ENCODE data around the gene MTARC2.

MTARC2 gene

GRCh38 chr1:220754212-220754917 lies 6.2 kb downstream of the MTARC2 start:
- no peak overlapping the region for H3K27ac ChIP-seq (ENCODE audit: low read depth, low read length)
- no peaks in the 10 kb centered on the region for H3K9me3 ChIP-seq (ENCODE audit: low read length)
- H3K4me1 ChIP-seq (ENCODE audit: insufficient read depth, low read length), result peaks cover 22% of the 10 kb centered on the region
- no peak overlapping the region for H3K4me3 ChIP-seq (ENCODE audit: low read depth in 1 of 2, low read length in 2 of 2)
- H3K9ac ChIP-seq (ENCODE audit: low read length), result no peak overlapping the region
- no peaks in the 10 kb centered on the region for H3K27me3 ChIP-seq (ENCODE audit: control insufficient read depth in 1 of 2, insufficient read depth in 2 of 2, low read length in 2 of 2)
- peaks cover 24% of the 10 kb centered on the region for H3K36me3 ChIP-seq (ENCODE audit: insufficient read depth, low read length)

GRCh38 chr1:220754918-220755295 lies 6.8 kb downstream of the MTARC2 start:
- H3K27me3 ChIP-seq (ENCODE audit: control insufficient read depth in 1 of 2, insufficient read depth in 2 of 2, low read length in 2 of 2), result no peaks in the 10 kb centered on the region
- no peak overlapping the region for H3K27ac ChIP-seq (ENCODE audit: low read depth, low read length)
- H3K36me3 ChIP-seq (ENCODE audit: insufficient read depth, low read length), result peaks cover 24% of the 10 kb centered on the region

GRCh38 chr1:220755309-220755708 lies 7.2 kb downstream of the MTARC2 start:
- H3K9ac ChIP-seq (ENCODE audit: low read length), result no peak overlapping the region
- no peaks in the 10 kb centered on the region for H3K9me3 ChIP-seq (ENCODE audit: low read length)
- no peak overlapping the region for H3K4me3 ChIP-seq (ENCODE audit: low read depth in 1 of 2, low read length in 2 of 2)
- peaks cover 14% of the 10 kb centered on the region for H3K4me1 ChIP-seq (ENCODE audit: insufficient read depth, low read length)
- H3K36me3 ChIP-seq (ENCODE audit: insufficient read depth, low read length), result peaks cover 24% of the 10 kb centered on the region
- H3K27ac ChIP-seq (ENCODE audit: low read depth, low read length), result no peak overlapping the region
- no peaks in the 10 kb centered on the region for H3K27me3 ChIP-seq (ENCODE audit: control insufficient read depth in 1 of 2, insufficient read depth in 2 of 2, low read length in 2 of 2)

More at GRCh38 chr1:220754918-220755295, 6.8 kb downstream of the MTARC2 start:
- no peak overlapping the region for H3K9ac ChIP-seq (ENCODE audit: low read length)
- no peak overlapping the region for H3K4me3 ChIP-seq (ENCODE audit: low read depth in 1 of 2, low read length in 2 of 2)
- H3K9me3 ChIP-seq (ENCODE audit: low read length), result no peaks in the 10 kb centered on the region
- peaks cover 18% of the 10 kb centered on the region for H3K4me1 ChIP-seq (ENCODE audit: insufficient read depth, low read length)

- Histone ChIP-seq H3K27ac (ENCODE audit: low read depth, low read length) (no peak overlapping the region), H3K9me3 (ENCODE audit: low read length) (no peaks in the 10 kb centered on the region), H3K36me3 (ENCODE audit: insufficient read depth, low read length) (peaks cover 34% of the 10 kb centered on the region), H3K4me1 (ENCODE audit: insufficient read depth, low read length) (no peaks in the 10 kb centered on the region), H3K27me3 (ENCODE audit: control insufficient read depth in 1 of 2, insufficient read depth in 2 of 2, low read length in 2 of 2) (no peaks in the 10 kb centered on the region), H3K9ac (ENCODE audit: low read length) (no peak overlapping the region), H3K4me3 (ENCODE audit: low read depth in 1 of 2, low read length in 2 of 2) (no peak overlapping the region)
Measured at GRCh38 chr1:220757441-220757840, 9.3 kb downstream of the MTARC2 start.

- peaks cover 41% of the 10 kb centered on the region for H3K36me3 ChIP-seq (ENCODE audit: insufficient read depth, low read length)
- H3K9me3 ChIP-seq (ENCODE audit: low read length), result no peaks in the 10 kb centered on the region
- H3K9ac ChIP-seq (ENCODE audit: low read length), result no peak overlapping the region
- no peaks in the 10 kb centered on the region for H3K27me3 ChIP-seq (ENCODE audit: control insufficient read depth in 1 of 2, insufficient read depth in 2 of 2, low read length in 2 of 2)
- no peaks in the 10 kb centered on the region for H3K4me1 ChIP-seq (ENCODE audit: insufficient read depth, low read length)
- H3K4me3 ChIP-seq (ENCODE audit: low read depth in 1 of 2, low read length in 2 of 2), result no peak overlapping the region
- H3K27ac ChIP-seq (ENCODE audit: low read depth, low read length), result no peak overlapping the region
Measured at GRCh38 chr1:220759147-220759546, 11.0 kb downstream of the MTARC2 start.

- Histone ChIP-seq H3K27ac (ENCODE audit: low read depth, low read length) (no peak overlapping the region), H3K9me3 (ENCODE audit: low read length) (no peaks in the 10 kb centered on the region)
Measured at GRCh38 chr1:220761688-220762427, 13.7 kb downstream of the MTARC2 start.

GRCh38 chr1:220764757-220765156 lies 16.6 kb downstream of the MTARC2 start:
- Histone ChIP-seq H3K4me1 (ENCODE audit: insufficient read depth, low read length) (no peaks in the 10 kb centered on the region), H3K36me3 (ENCODE audit: insufficient read depth, low read length) (peaks cover 30% of the 10 kb centered on the region), H3K27me3 (ENCODE audit: control insufficient read depth in 1 of 2, insufficient read depth in 2 of 2, low read length in 2 of 2) (no peaks in the 10 kb centered on the region), H3K9ac (ENCODE audit: low read length) (no peak overlapping the region), H3K27ac (ENCODE audit: low read depth, low read length) (no peak overlapping the region), H3K9me3 (ENCODE audit: low read length) (no peaks in the 10 kb centered on the region), H3K4me3 (ENCODE audit: low read depth in 1 of 2, low read length in 2 of 2) (no peak overlapping the region)

More at GRCh38 chr1:220761688-220762427, 13.7 kb downstream of the MTARC2 start:
- Histone ChIP-seq H3K9ac (ENCODE audit: low read length) (no peak overlapping the region), H3K4me1 (ENCODE audit: insufficient read depth, low read length) (no peaks in the 10 kb centered on the region), H3K27me3 (ENCODE audit: control insufficient read depth in 1 of 2, insufficient read depth in 2 of 2, low read length in 2 of 2) (no peaks in the 10 kb centered on the region), H3K4me3 (ENCODE audit: low read depth in 1 of 2, low read length in 2 of 2) (no peak overlapping the region), H3K36me3 (ENCODE audit: insufficient read depth, low read length) (peaks cover 23% of the 10 kb centered on the region)

- Histone ChIP-seq H3K9ac (ENCODE audit: low read length) (no peak overlapping the region), H3K27ac (ENCODE audit: low read depth, low read length) (no peak overlapping the region), H3K36me3 (ENCODE audit: insufficient read depth, low read length) (peaks cover 30% of the 10 kb centered on the region)
Measured at GRCh38 chr1:220767312-220768125, 19.4 kb downstream of the MTARC2 start.

GRCh38 chr1:220768126-220768601 lies 20.0 kb downstream of the MTARC2 start:
- H3K9ac ChIP-seq (ENCODE audit: low read length), result no peak overlapping the region
- no peak overlapping the region for H3K4me3 ChIP-seq (ENCODE audit: low read depth in 1 of 2, low read length in 2 of 2)
- no peaks in the 10 kb centered on the region for H3K9me3 ChIP-seq (ENCODE audit: low read length)
- H3K27me3 ChIP-seq (ENCODE audit: control insufficient read depth in 1 of 2, insufficient read depth in 2 of 2, low read length in 2 of 2), result no peaks in the 10 kb centered on the region
- no peaks in the 10 kb centered on the region for H3K4me1 ChIP-seq (ENCODE audit: insufficient read depth, low read length)
- peaks cover 23% of the 10 kb centered on the region for H3K36me3 ChIP-seq (ENCODE audit: insufficient read depth, low read length)
- H3K27ac ChIP-seq (ENCODE audit: low read depth, low read length), result no peak overlapping the region

More at GRCh38 chr1:220767312-220768125, 19.4 kb downstream of the MTARC2 start:
- Histone ChIP-seq H3K4me3 (ENCODE audit: low read depth in 1 of 2, low read length in 2 of 2) (no peak overlapping the region), H3K4me1 (ENCODE audit: insufficient read depth, low read length) (no peaks in the 10 kb centered on the region), H3K27me3 (ENCODE audit: control insufficient read depth in 1 of 2, insufficient read depth in 2 of 2, low read length in 2 of 2) (no peaks in the 10 kb centered on the region), H3K9me3 (ENCODE audit: low read length) (no peaks in the 10 kb centered on the region)

- Histone ChIP-seq H3K4me3 (ENCODE audit: low read depth in 1 of 2, low read length in 2 of 2) (no peak overlapping the region), H3K27me3 (ENCODE audit: control insufficient read depth in 1 of 2, insufficient read depth in 2 of 2, low read length in 2 of 2) (no peaks in the 10 kb centered on the region), H3K9me3 (ENCODE audit: low read length) (no peaks in the 10 kb centered on the region), H3K36me3 (ENCODE audit: insufficient read depth, low read length) (peaks cover 23% of the 10 kb centered on the region), H3K9ac (ENCODE audit: low read length) (no peak overlapping the region), H3K27ac (ENCODE audit: low read depth, low read length) (no peak overlapping the region), H3K4me1 (ENCODE audit: insufficient read depth, low read length) (no peaks in the 10 kb centered on the region)
Measured at GRCh38 chr1:220769205-220769604, 21.1 kb downstream of the MTARC2 start.

- H3K9ac ChIP-seq (ENCODE audit: low read length), result no peak overlapping the region
- H3K4me1 ChIP-seq (ENCODE audit: insufficient read depth, low read length), result no peaks in the 10 kb centered on the region
Measured at GRCh38 chr1:220770245-220770913, 22.3 kb downstream of the MTARC2 start.

More at GRCh38 chr1:220770245-220770913, 22.3 kb downstream of the MTARC2 start:
- no peaks in the 10 kb centered on the region for H3K27me3 ChIP-seq (ENCODE audit: control insufficient read depth in 1 of 2, insufficient read depth in 2 of 2, low read length in 2 of 2)
- H3K9me3 ChIP-seq (ENCODE audit: low read length), result no peaks in the 10 kb centered on the region
- no peak overlapping the region for H3K4me3 ChIP-seq (ENCODE audit: low read depth in 1 of 2, low read length in 2 of 2)
- H3K36me3 ChIP-seq (ENCODE audit: insufficient read depth, low read length), result peaks cover 21% of the 10 kb centered on the region
- no peak overlapping the region for H3K27ac ChIP-seq (ENCODE audit: low read depth, low read length)

Data from muscle layer of colon (tissue), 2 donors.